ENCODE measurements around the gene BAIAP2L1.
A peak's percentile ranks its signal among the peaks of the same experiment; 100 is the strongest.
"Not testable (repeated sequence)": the region's sequence is repeated elsewhere in the genome, so short reads cannot be mapped to it uniquely, and the experiment has no call there.

The BAIAP2L1 gene

DNA sequence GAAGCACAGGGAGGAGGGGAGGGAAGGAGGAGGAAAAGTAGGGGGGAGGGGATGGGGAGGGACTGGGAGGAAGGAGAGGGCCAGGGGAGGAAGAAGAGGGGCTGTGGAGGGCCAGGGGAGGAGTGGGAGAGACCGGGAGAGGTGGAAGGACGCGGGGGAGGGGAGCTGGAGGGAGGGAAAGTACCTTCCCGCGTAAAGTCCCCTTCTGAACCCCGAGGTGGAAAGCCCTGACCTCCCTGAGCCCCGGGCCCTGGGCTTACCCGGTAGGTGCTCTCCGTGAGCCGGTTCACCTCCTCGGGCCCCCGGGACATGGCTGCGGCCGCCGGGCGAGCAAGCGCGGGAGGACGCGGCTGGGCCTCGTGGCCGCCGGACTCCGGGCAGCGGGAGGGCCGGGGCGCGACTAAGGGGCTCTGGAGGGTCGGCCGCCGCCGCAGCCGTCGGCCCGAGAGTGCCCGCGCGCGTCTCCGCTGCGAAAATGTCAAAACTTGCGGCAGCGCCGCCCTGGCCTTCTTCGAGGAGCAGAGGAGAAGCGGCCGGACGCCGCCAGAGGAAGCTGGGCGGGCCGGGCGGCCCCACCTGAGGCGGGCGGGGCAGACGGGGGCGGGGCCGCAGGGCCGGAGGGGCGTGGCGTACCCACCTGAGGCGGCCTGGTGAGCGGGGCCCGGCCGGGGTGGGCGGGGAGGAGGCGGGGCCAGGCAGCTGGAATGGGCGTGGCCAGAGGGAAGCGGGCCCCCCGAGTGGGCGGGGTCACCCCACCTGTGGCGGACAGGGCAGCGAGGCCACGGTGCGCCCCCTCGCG lies at the start of gene BAIAP2L1:
Gene BAIAP2L1, minus strand, starts transcription at position 549 of the 799 bp plus-strand sequence. Its CDS starts 238 bp downstream, at position 311.
- TF ChIP-seq CTCF (IDR thresholded peaks at IDR 0.05; ENCODE audit: borderline replicate concordance, insufficient read depth, low read depth, low read length): peak; percentile 82; the same call in 1 of the 2 replicates
- H3K4me3 ChIP-seq (ENCODE audit: low read depth, low read length): peak within 1 kb of the TSS; percentile 86

DNA sequence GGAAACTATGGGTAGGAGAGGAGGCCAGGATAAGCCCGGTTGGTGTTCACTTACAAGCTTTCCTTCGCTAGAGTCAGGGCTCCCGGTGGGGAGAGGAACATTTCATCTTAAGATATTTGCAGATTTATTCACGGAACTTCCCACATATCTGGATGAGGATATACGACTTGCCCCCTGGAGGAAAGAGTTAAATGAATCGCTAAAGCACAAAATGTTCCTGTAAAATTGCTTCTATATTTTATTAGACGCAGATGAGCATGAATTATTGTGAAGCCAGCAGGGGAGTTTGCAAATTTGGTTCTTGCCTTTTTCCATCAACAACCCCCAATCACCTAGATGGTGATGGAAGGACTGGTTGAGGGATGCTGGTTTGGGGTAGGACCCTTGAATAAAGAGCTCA lies 47.9 kb upstream of the BAIAP2L1 start:
- TF ChIP-seq CTCF (IDR thresholded peaks at IDR 0.05; ENCODE audit: borderline replicate concordance, insufficient read depth, low read depth, low read length): no peak

DNA sequence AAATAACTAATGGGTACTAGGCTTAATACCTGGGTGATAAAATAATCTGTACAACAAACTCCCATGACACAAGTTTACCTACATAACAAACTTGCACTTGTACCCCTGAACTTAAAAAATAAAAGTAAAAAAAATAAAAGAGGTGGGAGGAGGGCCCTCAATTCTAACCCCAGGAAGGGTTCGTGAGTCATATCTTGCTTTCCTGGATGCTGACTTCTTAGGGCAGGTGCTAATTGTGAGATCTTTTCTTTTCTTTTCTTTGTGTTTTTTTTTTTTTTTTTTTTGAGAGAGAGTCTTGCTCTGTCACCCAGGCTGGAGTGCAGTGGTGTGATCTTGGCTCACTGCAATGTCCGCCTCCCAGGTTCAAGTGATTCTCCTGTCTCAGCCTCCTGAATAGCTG lies 40.1 kb upstream of the BAIAP2L1 start:
- H3K4me3 ChIP-seq (ENCODE audit: low read depth, low read length): not testable (repeated sequence)

More for the DNA sequence above, 47.9 kb upstream of the BAIAP2L1 start:
- H3K4me3 ChIP-seq (ENCODE audit: low read depth, low read length): no peak overlapping the region

GRCh38 chr7:98439484-98439883 lies 38.6 kb upstream of the BAIAP2L1 start:
- no peak overlapping the region for H3K4me3 ChIP-seq (ENCODE audit: low read depth, low read length)
- TF ChIP-seq CTCF (IDR thresholded peaks at IDR 0.05; ENCODE audit: borderline replicate concordance, insufficient read depth, low read depth, low read length): no peak

GRCh38 chr7:98434087-98434486 lies 33.2 kb upstream of the BAIAP2L1 start:
- no peak for TF ChIP-seq CTCF (IDR thresholded peaks at IDR 0.05; ENCODE audit: borderline replicate concordance, insufficient read depth, low read depth, low read length)
- H3K4me3 ChIP-seq (ENCODE audit: low read depth, low read length): no peak overlapping the region

DNA sequence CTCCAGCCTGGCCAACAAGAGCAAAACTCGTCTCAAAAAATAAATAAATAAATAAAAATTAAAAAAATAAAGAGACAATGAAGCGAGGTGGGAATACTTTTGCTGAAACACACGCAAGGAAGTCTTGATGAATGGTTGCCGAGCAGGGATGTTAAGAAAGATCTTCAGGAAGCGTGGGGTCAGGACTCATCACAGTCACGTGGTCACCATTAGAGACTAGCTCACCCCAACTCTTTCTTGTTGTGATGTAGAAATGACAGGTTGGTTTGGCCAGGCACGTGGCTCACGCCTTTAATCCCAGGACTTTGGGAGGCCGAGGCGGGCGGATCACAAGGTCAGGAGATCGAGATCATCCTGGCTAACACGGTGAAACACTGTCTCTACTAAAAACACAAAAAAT lies 28.9 kb upstream of the BAIAP2L1 start:
- no peak overlapping the region for H3K4me3 ChIP-seq (ENCODE audit: low read depth, low read length)
- TF ChIP-seq CTCF (IDR thresholded peaks at IDR 0.05; ENCODE audit: borderline replicate concordance, insufficient read depth, low read depth, low read length): no peak

- TF ChIP-seq CTCF (IDR thresholded peaks at IDR 0.05; ENCODE audit: borderline replicate concordance, insufficient read depth, low read depth, low read length): no peak
- H3K4me3 ChIP-seq (ENCODE audit: low read depth, low read length): no peak overlapping the region
Observed at GRCh38 chr7:98423043-98423442, 22.2 kb upstream of the BAIAP2L1 start.

Measured in GM12875 (cell line).